H9 (cell line): ENCODE results near the gene GABRR2. TPM values are rescaled to one million over a fixed set of nuclear protein-coding genes. Genes with fewer than 3 reads are reported as not detected.

Source experiments
- DNase-seq: peaks from one replicate; pipeline ENCODE4 v3.0.0-alpha.2; 2017
- H2AFZ ChIP-seq: one replicate; pipeline ENCODE4 v1.6.1; 2013; ENCODE audit warnings: mild to moderate bottlenecking, low read length, control low read depth, moderate library complexity
- H2AK5ac ChIP-seq: 2 replicates; pipeline ENCODE4 v1.6.1; 2013; ENCODE audit warnings: low read length, control low read depth, mixed read lengths; ENCODE audit not compliant: insufficient read length
- H2BK120ac ChIP-seq: one replicate; pipeline ENCODE4 v1.6.1; 2013; ENCODE audit warnings: low read depth, mild to moderate bottlenecking, low read length, control low read depth, inconsistent platforms; ENCODE audit not compliant: poor library complexity, severe bottlenecking
- H2BK12ac ChIP-seq: 2 replicates; pipeline ENCODE4 v1.6.1; 2013; ENCODE audit warnings: low read length, control low read depth, mixed read lengths, low read depth; ENCODE audit not compliant: insufficient read length
- H2BK15ac ChIP-seq: 2 replicates; pipeline ENCODE4 v1.6.1; 2013; ENCODE audit warnings: low read depth, low read length, control low read depth
- H2BK20ac ChIP-seq: one replicate; pipeline ENCODE4 v1.6.1; 2013; ENCODE audit warnings: low read depth, mild to moderate bottlenecking, low read length, control low read depth, inconsistent platforms; ENCODE audit not compliant: poor library complexity, severe bottlenecking
- H2BK5ac ChIP-seq: 2 replicates; pipeline ENCODE4 v1.6.1; 2013; ENCODE audit warnings: low read length, control low read depth, mixed read lengths; ENCODE audit not compliant: insufficient read length
- H3K14ac ChIP-seq: 2 replicates; pipeline ENCODE4 v1.6.1; 2013; ENCODE audit warnings: low read length, control low read depth; ENCODE audit not compliant: insufficient read depth
- H3K18ac ChIP-seq: 2 replicates; pipeline ENCODE4 v1.6.1; 2013; ENCODE audit warnings: low read depth, mild to moderate bottlenecking, mixed read lengths, low read length, control low read depth; ENCODE audit not compliant: insufficient read length
- H3K23ac ChIP-seq: 2 replicates; pipeline ENCODE4 v1.6.1; 2013; ENCODE audit warnings: low read length, control low read depth, mixed read lengths, low read depth; ENCODE audit not compliant: insufficient read length
- H3K23me2 ChIP-seq: 2 replicates; pipeline ENCODE4 v1.6.1; 2013; ENCODE audit warnings: low read depth, mild to moderate bottlenecking, mixed read lengths, low read length, control low read depth; ENCODE audit not compliant: insufficient read length, poor library complexity, severe bottlenecking
- H3K27ac ChIP-seq: 2 replicates; pipeline ENCODE4 v1.5.1; 2013; ENCODE audit warnings: low read length, control low read depth, mixed read lengths, low read depth; ENCODE audit not compliant: insufficient read length
- H3K27me3 ChIP-seq: 2 replicates; pipeline ENCODE4 v1.6.1; 2013; ENCODE audit warnings: low read length, control low read depth, inconsistent platforms; ENCODE audit not compliant: insufficient read depth
- H3K4ac ChIP-seq: 2 replicates; pipeline ENCODE4 v1.6.1; 2013; ENCODE audit warnings: low read depth, mild to moderate bottlenecking, control low read depth, inconsistent platforms, low read length, moderate library complexity
- H3K4me1 ChIP-seq: 2 replicates; pipeline ENCODE4 v1.6.1; 2013; ENCODE audit warnings: low read length, control low read depth, inconsistent platforms; ENCODE audit not compliant: insufficient read depth
- H3K4me2 ChIP-seq: 2 replicates; pipeline ENCODE4 v1.6.1; 2013; ENCODE audit warnings: low read length, control low read depth, mixed read lengths; ENCODE audit not compliant: insufficient read length, insufficient read depth
- H3K56ac ChIP-seq: 2 replicates; pipeline ENCODE4 v1.6.1; 2013; ENCODE audit warnings: low read depth, mild to moderate bottlenecking, mixed read lengths, low read length, control low read depth; ENCODE audit not compliant: insufficient read length
- H3K79me1 ChIP-seq: 2 replicates; pipeline ENCODE4 v1.6.1; 2013; ENCODE audit warnings: low read depth, mild to moderate bottlenecking, moderate library complexity, low read length, control low read depth, inconsistent platforms; ENCODE audit not compliant: insufficient read depth, poor library complexity, severe bottlenecking
- H3K79me2 ChIP-seq: 2 replicates; pipeline ENCODE4 v1.6.1; 2013; ENCODE audit warnings: low read length, control low read depth, inconsistent platforms; ENCODE audit not compliant: insufficient read depth
- H3K9ac ChIP-seq: 2 replicates; pipeline ENCODE4 v1.6.1; 2013; ENCODE audit warnings: low read length, control low read depth, mixed read lengths; ENCODE audit not compliant: insufficient read length; ENCODE audit errors: extremely low read depth
- H3K9me3 ChIP-seq: one replicate; pipeline ENCODE4 v1.6.1; 2013; ENCODE audit warnings: low read depth, low read length, inconsistent platforms; ENCODE audit not compliant: control insufficient read depth
- H3T11ph ChIP-seq: one replicate; pipeline ENCODE4 v1.6.1; 2013; ENCODE audit warnings: mild to moderate bottlenecking, low read length, control low read depth, inconsistent platforms
- H4K20me1 ChIP-seq: one replicate; pipeline ENCODE4 v1.6.1; 2013; ENCODE audit not compliant: control insufficient read depth, insufficient read length, insufficient read depth
- H4K5ac ChIP-seq: 2 replicates; pipeline ENCODE4 v1.6.1; 2013; ENCODE audit warnings: low read depth, mild to moderate bottlenecking, mixed read lengths, low read length, control low read depth; ENCODE audit not compliant: insufficient read length
- H4K8ac ChIP-seq: replicated peaks from 2 replicates; pipeline ENCODE4 v1.6.1; 2013; ENCODE audit warnings: low read length, control low read depth, mixed read lengths, low read depth; ENCODE audit not compliant: insufficient read length
- H4K91ac ChIP-seq: 2 replicates; pipeline ENCODE4 v1.6.1; 2013; ENCODE audit warnings: low read depth, mild to moderate bottlenecking, moderate library complexity, mixed read lengths, low read length, control low read depth; ENCODE audit not compliant: insufficient read length
- H3K27ac Mint-ChIP-seq, 3 experiments: 2 replicates in 2 of 3; 3 replicates in 1 of 3; pipeline ENCODE4 v1.8.0; 2020 to 2021; ENCODE audit warnings: mixed read lengths in 3 of 3, mild to moderate bottlenecking in 1 of 3, moderate library complexity in 1 of 3
- H3K27me3 Mint-ChIP-seq: 2 replicates; pipeline ENCODE4 v1.8.0; 2021; ENCODE audit warnings: low read depth, mild to moderate bottlenecking, moderate library complexity, mixed read lengths
- H3K36me3 Mint-ChIP-seq, 3 experiments: 2 replicates in 2 of 3; 3 replicates in 1 of 3; pipeline ENCODE4 v1.8.0; 2020 to 2021; ENCODE audit warnings: low read depth in 3 of 3, mixed read lengths in 3 of 3; ENCODE audit not compliant: insufficient read depth in 1 of 3
- H3K4me1 Mint-ChIP-seq, 2 experiments: 2 replicates each; pipeline ENCODE4 v1.8.0; 2020; ENCODE audit warnings: mixed read lengths in 2 of 2
- H3K4me3 Mint-ChIP-seq, 2 experiments: 2 replicates in 1 of 2; 3 replicates in 1 of 2; pipeline ENCODE4 v1.8.0; 2020 to 2021; ENCODE audit warnings: mild to moderate bottlenecking in 2 of 2, mixed read lengths in 2 of 2, moderate library complexity in 1 of 2
- H3K9me3 Mint-ChIP-seq, 2 experiments: 2 replicates in 1 of 2; 3 replicates in 1 of 2; pipeline ENCODE4 v1.8.0; 2020; ENCODE audit warnings: mild to moderate bottlenecking in 2 of 2, mixed read lengths in 2 of 2, moderate library complexity in 1 of 2
- CTCF ChIP-seq: fragments of 200-600 bp; sonication (generic); conservative IDR thresholded peaks from 3 replicates; pipeline ENCODE4 v1.8.0; 2021; ENCODE audit warnings: antibody characterized with exemption, mild to moderate bottlenecking
- WGBS: extraction: QIAGEN DNeasy Blood & Tissue Kit; methylation state at CpG from one replicate; pipeline ENCODE4 v1.1.7; 2013; ENCODE audit warnings: missing lambda C conversion rate, low lambda C conversion rate, mixed read lengths; ENCODE audit not compliant: insufficient read length; ENCODE audit errors: extremely low coverage; 5-methylcytosine and 5-hydroxymethylcytosine counted together
- total RNA-seq: library from RNA; stranded (reverse); gene quantifications from 2 replicates; pipeline ENCODE4 v1.2.1, GENCODE V29; 2021

GABRR2 gene
- total RNA-seq, 1 experiment from 2014 or later, result not detected

GRCh38 chr6:89281779-89282246, 33.3 kb downstream of the GABRR2 start:
- Histone ChIP-seq H2BK15ac (no peak overlapping the region), H2BK12ac (no peak overlapping the region), H3K4me2 (no peak overlapping the region), H3K79me2 (no peaks in the 10 kb centered on the region), H3K79me1 (no peaks in the 10 kb centered on the region), H2AFZ (no peak overlapping the region), H3K23me2 (no peaks in the 10 kb centered on the region), H3K18ac (no peak overlapping the region), H2BK5ac (no peak overlapping the region), H3K23ac (no peak overlapping the region), H3K9me3 (no peaks in the 10 kb centered on the region), H4K8ac (no peak overlapping the region), H2AK5ac (no peak overlapping the region), H3K56ac (no peak overlapping the region), H2BK120ac (no peak overlapping the region), H4K20me1 (no peaks in the 10 kb centered on the region), H3K27me3 (no peaks in the 10 kb centered on the region; the same call in 1 of the 2 replicates), H3K14ac (no peak overlapping the region), H3K27ac (no peak overlapping the region), H2BK20ac (no peak overlapping the region), H3T11ph (no peak overlapping the region), H3K9ac (no peak overlapping the region), H3K4me1 (no peaks in the 10 kb centered on the region), H4K5ac (no peak overlapping the region), H3K4ac (no peak overlapping the region), H4K91ac (no peak overlapping the region)
- Mint-ChIP-seq H3K9me3 (no peaks in the 10 kb centered on the region; a peak in 1 of 5 replicates), H3K4me3 (no peak overlapping the region), H3K27me3 (no peaks in the 10 kb centered on the region; the same call in 1 of the 2 replicates), H3K27ac (no peak overlapping the region), H3K4me1 (peaks cover 18 to 21% of the 10 kb centered on the region in 2 experiments), H3K36me3 (no peaks in the 10 kb centered on the region; a peak in 1 of 7 replicates)
- DNase-seq, result peak; percentile 82
- no CpG with 5 or more reads among the region's 10 CpGs for WGBS
- TF ChIP-seq CTCF, result peak; percentile 83
